GM19324 (cell line): Measurements from ENCODE around the gene TXNRD1.
A peak's percentile ranks its signal among the peaks of the same experiment; 100 is the strongest.
"Not testable (repeated sequence)": the region's sequence is repeated elsewhere in the genome, so short reads cannot be mapped to it uniquely, and the experiment has no call there.

Source experiments
- ATAC-seq: cut with Tn5 transposase; IDR thresholded peaks from one replicate; pipeline ENCODE4 v1.9.1; 2021; ENCODE audit warnings: mild to moderate bottlenecking, moderate library complexity; ENCODE audit not compliant: unreplicated experiment, low FRiP score

TXNRD1 gene

DNA sequence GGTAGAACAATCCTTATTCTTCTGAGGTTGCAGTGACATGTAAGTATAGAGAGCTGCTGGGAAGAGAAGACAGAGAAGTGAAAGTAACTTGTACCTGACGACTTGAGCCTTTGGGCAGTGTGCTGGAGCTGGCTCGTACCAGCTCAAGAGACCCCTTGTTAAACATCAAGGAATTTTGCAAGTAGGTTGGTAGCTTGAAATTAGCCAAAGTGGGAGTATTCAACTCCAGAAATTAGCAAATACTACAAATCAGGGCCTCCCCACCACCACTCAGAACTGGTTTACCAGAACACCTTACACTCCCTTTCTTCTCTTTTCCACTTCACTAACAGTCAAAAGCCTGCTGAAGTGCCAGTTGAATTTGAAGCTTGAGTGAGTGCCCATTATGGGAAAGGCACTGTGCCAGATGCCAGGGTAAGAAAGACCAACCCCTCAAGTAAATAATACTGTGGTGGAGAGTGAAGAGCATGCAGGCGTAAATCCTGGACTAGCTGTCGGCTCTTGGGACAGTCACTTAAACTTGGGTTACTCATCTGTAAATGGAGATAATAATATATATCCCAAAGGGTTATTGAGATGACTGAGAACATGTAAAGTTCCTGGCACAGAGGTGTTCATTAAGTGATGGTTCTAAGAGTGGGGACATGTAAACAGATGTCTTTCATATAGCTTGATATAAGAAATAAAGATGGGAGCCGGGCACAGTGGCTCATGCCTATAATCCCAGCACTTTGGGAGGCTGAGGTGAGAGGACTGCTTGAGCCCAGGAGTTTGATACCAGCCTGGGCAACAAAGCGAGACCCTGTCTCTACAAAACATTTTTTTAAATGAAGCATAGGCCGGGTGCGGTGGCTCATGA is 60.9 kb downstream of the TXNRD1 start:
- ATAC-seq = no peak

- no peak for ATAC-seq
These were observed 63.6 kb downstream of the TXNRD1 start for GRCh38 chr12:104279164-104279563.

GRCh38 chr12:104280111-104280510 is 64.5 kb downstream of the TXNRD1 start:
- ATAC-seq = no peak

DNA sequence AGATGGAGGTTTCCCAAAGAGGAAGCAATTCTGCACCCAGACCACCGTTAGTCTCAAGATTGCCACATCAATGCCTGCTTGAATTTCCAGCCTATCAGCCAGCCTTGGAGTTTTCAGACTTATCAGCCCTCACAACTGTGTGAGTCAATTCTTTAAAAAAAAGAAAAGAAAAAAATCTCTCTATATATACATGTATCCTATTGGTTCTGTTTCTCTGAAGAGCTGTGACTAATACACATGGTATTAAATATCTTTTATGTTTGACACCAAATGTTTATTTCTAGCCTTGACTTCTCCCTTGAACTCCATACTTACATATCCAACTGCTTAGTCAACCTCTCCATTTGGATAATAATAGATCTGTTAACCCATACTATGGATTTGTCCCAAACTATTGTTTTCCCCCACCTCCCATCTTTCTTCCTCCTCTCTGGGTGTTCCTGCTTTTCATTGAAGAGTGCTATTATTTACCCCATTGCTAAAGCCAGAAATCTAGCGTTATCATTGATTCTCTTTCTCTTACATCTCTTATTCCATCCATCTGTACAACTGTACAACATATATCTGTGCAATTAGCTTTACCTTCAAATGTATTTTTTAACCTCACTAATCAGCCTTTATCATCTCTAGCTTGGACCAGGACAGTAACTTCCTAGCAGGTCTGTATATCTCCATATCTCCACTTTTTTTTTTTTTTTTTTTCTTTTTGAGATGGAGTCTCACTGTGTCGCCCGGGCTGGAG is 65.3 kb downstream of the TXNRD1 start:
- ATAC-seq = no peak

GRCh38 chr12:104281636-104282035 is 66.1 kb downstream of the TXNRD1 start:
- ATAC-seq = no peak

- no peak for ATAC-seq
These were observed 66.5 kb downstream of the TXNRD1 start for GRCh38 chr12:104282109-104282508.

- no peak for ATAC-seq
These were observed 70.3 kb downstream of the TXNRD1 start for GRCh38 chr12:104285740-104286515.

DNA sequence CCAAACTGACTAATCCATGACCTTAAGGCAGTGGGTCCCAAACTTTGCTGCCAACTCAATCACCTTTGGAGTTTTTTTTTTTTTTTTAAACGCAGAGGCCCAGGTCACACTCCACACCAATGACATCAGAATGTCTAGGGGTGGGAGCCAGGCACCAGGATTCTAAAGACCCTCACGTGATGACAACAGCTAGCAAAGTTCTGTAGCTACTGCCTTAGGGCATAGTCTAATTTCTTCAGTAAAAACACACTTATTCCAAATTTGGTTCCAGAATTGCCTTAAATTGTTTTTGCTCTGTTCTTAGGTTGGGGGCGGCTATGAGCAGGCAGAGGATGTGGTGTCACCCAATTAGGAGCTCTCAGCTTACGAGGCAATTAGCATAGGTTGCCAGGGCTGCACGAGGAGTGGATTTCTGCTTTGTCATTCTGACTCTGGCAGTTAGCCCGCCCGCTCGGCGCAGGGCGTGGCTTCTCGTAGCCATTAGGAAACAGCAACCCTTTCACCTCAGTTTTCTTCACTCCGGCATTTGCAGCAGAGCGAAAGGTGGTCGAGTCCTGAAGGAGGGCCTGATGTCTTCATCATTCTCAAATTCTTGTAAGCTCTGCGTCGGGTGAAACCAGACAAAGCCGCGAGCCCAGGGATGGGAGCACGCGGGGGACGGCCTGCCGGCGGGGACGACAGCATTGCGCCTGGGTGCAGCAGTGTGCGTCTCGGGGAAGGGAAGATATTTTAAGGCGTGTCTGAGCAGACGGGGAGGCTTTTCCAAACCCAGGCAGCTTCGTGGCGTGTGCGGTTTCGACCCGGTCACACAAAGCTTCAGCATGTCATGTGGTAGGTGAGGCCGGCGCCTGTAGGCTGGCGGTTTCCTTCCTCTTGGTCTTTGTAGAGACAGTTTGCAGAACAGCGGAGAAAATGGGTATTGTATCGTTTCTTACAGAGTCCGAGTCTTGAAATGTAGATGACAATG is 71.2 kb downstream of the TXNRD1 start:
- peak; percentile 90 for ATAC-seq

GRCh38 chr12:104288635-104289274 is 73.2 kb downstream of the TXNRD1 start:
- peak; percentile 51 for ATAC-seq

DNA sequence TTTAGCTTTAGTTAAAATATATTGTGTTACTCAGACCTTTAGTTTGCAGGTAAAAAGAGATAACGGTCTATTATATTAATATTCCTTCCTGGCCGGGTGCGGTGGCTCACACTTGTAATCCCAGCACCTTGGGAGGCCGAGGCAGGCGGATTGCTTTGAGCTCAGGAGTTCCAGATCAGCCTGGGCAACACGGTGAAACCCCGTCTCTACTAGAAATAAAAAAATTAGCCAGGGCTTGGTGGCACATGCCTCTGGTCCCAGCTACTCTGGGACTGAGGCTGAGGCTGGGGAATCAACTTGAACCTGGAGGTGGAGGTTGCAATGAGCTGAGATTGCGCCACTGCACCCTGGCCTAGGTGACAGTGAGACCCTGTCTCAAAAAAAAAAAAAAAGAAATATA is 74.7 kb downstream of the TXNRD1 start:
- no peak for ATAC-seq

DNA sequence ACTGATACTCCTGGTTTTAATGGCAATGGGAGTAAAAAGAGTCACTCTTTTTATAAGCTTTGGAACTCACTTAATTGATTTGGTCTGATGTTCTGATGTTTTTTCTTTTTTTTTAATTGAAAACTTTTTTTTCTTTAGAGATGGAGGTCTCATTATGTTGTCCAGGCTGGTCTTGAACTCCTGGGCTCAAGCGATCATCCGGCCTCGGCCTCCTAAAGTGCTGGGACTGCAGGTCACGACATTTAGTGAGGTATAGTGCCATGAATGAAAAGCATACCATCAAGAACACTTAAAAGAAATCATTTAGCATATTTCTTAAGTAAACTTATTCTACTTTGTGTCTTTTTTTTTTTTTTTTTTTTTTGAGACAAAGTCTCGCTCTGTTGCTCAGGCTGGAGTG is 75.3 kb downstream of the TXNRD1 start:
- ATAC-seq = no peak

DNA sequence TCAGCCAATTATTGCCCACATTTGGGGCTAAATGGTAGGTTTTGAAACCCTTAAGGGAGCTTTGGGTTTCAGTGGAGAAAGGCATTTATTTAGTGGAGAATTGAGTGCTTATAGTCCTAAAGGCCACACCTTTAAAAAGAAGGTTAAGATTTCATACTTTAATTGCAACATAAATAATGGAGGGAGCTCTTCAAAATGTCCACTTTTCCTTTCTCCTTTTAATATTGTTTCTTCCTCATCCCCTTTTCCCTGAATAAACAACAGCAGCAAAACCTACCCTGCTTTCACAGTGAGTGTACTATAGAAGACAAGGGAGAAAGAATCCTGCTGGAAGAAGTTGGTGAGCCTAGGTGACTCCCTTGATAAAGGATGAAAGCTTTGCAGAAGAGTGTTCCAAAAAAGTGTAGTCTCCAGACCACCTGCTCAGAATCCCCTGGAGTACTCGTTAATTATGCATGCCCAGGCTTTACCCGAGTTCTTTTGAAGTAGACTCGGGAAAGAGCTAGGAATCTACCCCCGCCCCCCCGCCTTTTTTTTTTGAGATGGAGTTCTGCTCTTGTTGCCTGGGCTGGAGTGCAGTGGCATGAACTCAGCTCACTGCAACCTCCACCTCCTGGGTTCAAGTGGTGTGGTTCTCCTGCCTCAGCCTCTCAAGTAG is 76.4 kb downstream of the TXNRD1 start:
- ATAC-seq = no peak

GRCh38 chr12:104292872-104293794 is 77.6 kb downstream of the TXNRD1 start:
- ATAC-seq = no peak

- not testable (repeated sequence) for ATAC-seq
These were observed 78.7 kb downstream of the TXNRD1 start for GRCh38 chr12:104294158-104294859.

DNA sequence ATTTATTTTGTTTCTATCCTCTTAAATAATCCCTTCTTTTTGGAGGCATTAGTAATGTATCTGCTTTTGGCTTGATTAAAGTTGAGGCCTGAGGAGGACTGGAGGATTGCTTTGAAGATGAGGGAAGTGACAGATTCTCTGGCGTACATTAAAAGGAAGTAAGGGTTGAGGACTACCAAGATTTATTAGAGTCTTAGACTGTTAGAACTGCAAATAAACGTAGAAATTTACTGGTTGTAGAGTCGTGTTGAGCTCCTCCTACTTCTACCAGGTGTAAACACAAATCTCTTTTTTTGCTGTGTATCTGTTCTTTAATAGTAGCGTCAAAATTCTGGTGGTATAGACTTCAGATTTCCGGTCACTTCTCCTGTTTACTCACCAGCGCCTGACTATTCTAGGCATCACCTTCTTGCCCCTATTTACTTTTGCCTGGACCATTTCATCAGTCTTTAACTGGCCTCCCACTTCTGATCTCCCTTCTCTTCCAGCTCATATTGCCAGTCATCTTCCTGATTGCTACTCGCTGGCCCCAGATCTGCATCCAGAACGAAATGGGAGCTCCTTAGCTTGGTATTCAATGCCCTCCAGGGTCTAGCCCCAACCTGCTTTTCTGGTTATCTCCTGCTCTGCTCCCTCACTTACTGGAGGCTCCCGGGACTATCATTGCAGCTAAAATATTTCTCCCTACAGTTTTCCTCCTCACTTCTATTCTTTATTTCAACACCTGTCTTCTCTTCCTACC is 79.5 kb downstream of the TXNRD1 start:
- no peak for ATAC-seq

DNA sequence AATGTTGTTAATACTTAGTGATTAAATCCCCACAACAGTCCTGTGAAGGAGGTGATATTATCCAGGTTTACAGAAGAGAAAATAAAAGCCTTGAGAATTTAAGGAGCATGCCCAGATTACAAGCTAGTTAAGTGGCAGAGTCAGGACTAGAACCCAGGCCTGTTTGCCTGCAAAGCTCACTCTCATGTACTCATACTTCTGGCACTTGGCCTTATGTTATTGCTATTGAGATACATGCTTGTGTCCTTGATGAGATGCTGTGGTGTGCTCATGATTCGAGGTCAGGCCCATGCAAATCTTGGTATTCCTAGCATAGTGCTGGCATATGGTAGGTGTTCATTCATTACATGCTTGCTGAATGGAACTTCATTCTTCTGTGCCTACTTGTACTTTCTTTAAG is 80.4 kb downstream of the TXNRD1 start:
- no peak for ATAC-seq

DNA sequence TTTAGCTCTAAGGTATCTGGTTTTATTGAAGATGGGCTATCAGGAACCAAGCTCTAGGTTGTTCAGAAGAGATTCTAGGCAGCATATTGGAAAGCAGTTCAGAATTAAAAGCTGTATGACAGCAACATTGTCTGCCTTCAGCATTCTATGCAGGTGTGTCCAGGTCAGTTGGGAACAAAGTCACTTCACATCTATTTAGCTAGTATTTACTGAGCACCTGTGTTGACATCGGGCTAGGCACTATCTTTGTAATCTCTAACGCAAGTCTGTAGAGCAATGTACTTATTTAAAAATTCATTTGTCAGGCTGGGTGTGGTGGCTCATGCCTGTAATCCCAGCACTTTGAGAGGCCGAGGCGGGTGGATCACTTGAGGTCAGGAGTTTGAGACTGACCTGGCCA is 81.1 kb downstream of the TXNRD1 start:
- no peak for ATAC-seq
